ENCODE results near the gene PARG. TPM values are rescaled to one million over a fixed set of nuclear protein-coding genes. Genes with fewer than 3 reads are reported as not detected.
"Not testable (repeated sequence)": the region's sequence is repeated elsewhere in the genome, so short reads cannot be mapped to it uniquely, and the experiment has no call there.

The PARG gene
- polyA plus RNA-seq, 1 experiment = 8.1 TPM

DNA sequence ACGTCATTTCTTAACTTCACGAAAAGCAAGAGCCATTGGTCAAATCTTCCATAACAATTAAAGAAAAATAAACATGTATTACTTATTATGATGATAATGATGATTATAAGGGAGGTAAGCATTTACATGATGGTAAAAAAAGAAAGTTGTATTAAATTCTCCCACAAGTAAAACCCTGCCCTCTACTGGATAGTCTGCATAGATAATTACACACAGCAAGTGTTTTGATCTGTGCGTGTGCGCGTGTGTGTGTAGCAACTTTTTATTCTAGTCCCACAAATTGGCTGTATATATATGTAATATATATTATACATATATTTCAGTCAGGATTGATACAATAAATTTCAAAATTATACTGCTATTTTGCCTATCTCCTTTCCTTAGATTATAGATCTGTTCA, 51.8 kb downstream of the PARG start:
- CTCF ChIA-PET; H3K4me3 ChIP-seq (ENCODE audit: low read depth, low read length); POLR2A ChIA-PET; H3K36me3 ChIP-seq (ENCODE audit: control insufficient read depth, insufficient read depth, low read length); H3K27me3 ChIP-seq (ENCODE audit: control insufficient read depth, insufficient read depth, low read length); DNase-seq (ENCODE audit: low read depth): not testable (repeated sequence)

DNA sequence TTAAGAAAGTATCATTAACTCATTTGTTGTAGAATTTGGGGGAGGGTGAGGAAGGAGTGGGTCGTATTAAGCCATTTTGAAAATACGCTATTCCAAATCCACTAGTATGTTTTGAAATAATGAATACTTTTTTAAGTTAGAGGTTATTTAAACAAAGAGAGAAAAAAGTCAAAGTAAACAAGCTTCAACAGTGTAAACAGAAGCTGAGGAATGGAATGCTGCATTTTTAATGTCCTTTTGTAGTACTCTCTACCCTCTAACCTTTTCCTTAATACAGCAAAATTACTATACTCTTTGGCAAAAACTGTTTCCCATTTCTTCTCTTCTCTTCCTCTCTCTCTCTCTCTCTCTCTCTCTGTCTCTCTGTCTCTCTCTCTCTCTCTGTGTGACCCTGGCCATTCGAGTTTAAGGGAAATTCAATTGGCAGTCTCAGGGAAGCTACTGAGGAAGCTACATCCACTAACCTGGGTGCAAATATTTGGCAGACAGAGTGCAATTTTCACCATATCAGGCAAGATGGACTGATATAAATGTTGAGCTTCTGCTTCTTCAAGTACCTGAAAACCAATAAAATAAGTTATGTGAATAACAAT, 57.0 kb downstream of the PARG start:
- H3K36me3 ChIP-seq (ENCODE audit: control insufficient read depth, insufficient read depth, low read length); H3K27me3 ChIP-seq (ENCODE audit: control insufficient read depth, insufficient read depth, low read length); POLR2A ChIA-PET; DNase-seq (ENCODE audit: low read depth); CTCF ChIA-PET; H3K4me3 ChIP-seq (ENCODE audit: low read depth, low read length): not testable (repeated sequence)

DNA sequence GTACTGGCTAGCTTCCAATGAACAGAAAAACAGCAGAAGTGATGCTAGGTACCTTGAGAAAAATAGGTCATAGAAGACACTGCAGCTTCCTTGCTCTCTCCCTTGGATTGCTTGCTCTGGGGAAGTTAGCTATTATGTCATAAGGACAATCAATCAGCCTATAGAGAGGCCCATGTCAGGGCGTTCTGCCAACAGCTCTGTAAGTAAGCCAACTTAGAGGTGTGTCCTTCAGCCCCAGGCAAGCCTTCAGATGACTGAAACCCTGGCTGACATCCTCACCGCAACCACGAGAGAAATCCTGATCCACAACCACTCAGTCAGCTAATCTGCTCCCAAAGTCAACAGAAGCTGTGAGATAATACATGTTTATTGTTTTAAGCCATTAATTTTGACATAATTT, 58.0 kb downstream of the PARG start:
- H3K27me3 ChIP-seq (ENCODE audit: control insufficient read depth, insufficient read depth, low read length) = not testable (repeated sequence)

DNA sequence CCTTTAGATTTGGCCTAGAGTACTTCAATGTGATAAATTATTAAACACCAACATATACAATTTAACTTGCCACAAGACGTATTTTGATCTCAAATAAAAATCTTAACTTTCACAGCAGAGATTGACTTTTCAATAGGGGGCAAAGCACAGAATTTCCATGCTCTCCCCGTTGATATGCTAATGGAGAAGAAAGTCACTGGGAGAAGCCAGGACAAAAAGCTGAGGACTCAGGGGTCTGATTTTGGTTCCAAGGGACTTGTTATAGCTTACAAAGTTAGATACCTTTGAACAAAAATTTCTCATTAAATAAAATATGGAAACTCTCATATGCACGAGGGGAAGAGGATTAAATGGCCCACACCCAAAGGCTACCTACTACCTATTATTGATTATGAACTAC, 59.5 kb downstream of the PARG start:
- H3K36me3 ChIP-seq (ENCODE audit: control insufficient read depth, insufficient read depth, low read length); DNase-seq (ENCODE audit: low read depth); POLR2A ChIA-PET; CTCF ChIA-PET; H3K27me3 ChIP-seq (ENCODE audit: control insufficient read depth, insufficient read depth, low read length); H3K4me3 ChIP-seq (ENCODE audit: low read depth, low read length): not testable (repeated sequence)

More for the DNA sequence above, 58.0 kb downstream of the PARG start:
- CTCF ChIA-PET; DNase-seq (ENCODE audit: low read depth); H3K36me3 ChIP-seq (ENCODE audit: control insufficient read depth, insufficient read depth, low read length); H3K4me3 ChIP-seq (ENCODE audit: low read depth, low read length); POLR2A ChIA-PET: not testable (repeated sequence)

DNA sequence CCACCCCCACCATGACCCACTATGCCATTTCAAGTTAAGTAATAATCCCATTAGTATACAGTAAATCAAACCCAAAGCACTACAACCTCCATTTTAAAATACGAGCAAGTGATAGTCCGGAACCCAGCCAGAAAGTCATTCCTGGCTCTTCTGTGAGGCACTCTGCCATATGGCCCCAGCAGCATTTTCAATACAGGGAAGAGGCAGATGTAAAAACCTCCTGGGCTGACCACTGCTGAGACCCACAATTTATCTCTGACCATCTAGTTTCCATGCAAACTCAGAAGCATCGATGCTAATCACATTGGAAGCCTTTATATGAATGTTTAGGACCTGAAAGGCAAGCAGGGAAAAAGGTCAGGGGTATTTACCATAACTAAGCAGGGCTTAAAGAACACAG, 69.1 kb downstream of the PARG start:
- H3K36me3 ChIP-seq (ENCODE audit: control insufficient read depth, insufficient read depth, low read length); POLR2A ChIA-PET; CTCF ChIA-PET; DNase-seq (ENCODE audit: low read depth); H3K27me3 ChIP-seq (ENCODE audit: control insufficient read depth, insufficient read depth, low read length); H3K4me3 ChIP-seq (ENCODE audit: low read depth, low read length): not testable (repeated sequence)

DNA sequence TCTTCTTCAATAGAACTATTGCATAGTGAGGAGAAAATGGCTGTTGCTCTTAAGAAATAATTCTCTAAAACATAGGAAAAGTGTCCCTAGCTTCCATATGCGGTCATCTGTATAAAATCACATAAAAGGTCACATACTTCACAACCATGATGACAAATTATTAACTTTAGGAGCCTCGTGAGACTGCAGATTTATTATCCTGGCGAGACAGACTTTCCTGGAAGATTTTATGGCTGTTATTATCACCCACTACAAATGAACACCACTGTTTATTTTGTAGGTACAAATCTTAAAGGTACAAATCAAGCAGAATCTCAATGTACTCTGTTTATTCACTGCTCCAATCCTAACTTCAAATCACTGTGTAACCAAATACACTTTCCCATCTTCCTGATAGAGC, 70.4 kb downstream of the PARG start:
- CTCF ChIA-PET; POLR2A ChIA-PET; DNase-seq (ENCODE audit: low read depth): not testable (repeated sequence)

DNA sequence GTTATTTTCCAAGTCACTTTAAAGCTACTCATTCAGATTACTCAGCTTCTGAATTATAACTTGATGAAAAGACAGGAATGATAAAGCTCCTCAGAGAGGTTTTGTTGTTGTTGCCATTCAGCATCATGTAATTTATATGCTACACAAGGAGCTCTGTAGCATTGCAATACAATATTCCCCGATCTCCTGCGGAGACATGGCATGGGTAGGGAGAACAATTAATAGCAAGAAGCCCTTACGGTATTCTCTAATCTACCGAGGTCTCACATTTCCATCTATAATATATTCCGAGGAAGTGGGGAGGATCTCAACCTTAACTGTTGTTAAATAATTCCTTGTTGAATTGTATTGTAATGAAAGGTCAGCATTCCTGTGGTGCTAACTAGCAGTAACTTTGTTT, 81.9 kb downstream of the PARG start:
- H3K36me3 ChIP-seq (ENCODE audit: control insufficient read depth, insufficient read depth, low read length); H3K27me3 ChIP-seq (ENCODE audit: control insufficient read depth, insufficient read depth, low read length); CTCF ChIA-PET; DNase-seq (ENCODE audit: low read depth); POLR2A ChIA-PET; H3K4me3 ChIP-seq (ENCODE audit: low read depth, low read length): not testable (repeated sequence)

More for the DNA sequence above, 70.4 kb downstream of the PARG start:
- H3K4me3 ChIP-seq (ENCODE audit: low read depth, low read length); H3K36me3 ChIP-seq (ENCODE audit: control insufficient read depth, insufficient read depth, low read length); H3K27me3 ChIP-seq (ENCODE audit: control insufficient read depth, insufficient read depth, low read length): not testable (repeated sequence)

DNA sequence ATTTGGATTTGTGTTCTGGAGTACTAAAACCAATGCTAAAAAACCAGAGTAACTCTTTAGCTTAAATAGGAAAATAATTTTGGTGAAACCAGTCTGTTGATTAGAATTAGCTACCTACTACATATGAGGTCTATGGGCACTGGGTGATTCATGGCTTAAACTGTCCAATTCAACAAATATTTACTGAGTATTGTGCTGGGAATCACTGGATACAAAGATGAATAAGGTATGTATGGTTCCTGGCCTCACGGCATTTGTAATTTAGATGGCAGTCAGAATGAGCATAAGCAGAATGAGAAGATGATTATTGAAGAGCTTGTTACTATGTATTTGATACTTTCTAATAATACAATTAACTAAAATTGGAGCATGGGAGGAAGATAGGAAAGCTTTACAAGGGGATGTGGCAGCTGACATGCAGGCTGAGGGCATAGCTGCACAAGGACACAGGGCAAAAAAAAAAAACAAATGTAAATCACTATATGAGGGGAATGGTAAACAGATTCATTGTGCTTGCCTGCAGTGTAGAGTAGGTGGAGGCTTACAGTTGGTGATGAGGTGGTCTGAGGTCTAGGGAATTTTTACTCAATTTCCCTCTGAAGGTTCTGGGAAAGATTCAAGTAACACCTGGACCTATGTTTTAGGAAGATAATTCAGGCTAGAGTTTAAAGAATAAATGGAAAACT, 83.0 kb downstream of the PARG start:
- POLR2A ChIA-PET; H3K4me3 ChIP-seq (ENCODE audit: low read depth, low read length); DNase-seq (ENCODE audit: low read depth); H3K27me3 ChIP-seq (ENCODE audit: control insufficient read depth, insufficient read depth, low read length); H3K36me3 ChIP-seq (ENCODE audit: control insufficient read depth, insufficient read depth, low read length); CTCF ChIA-PET: not testable (repeated sequence)

DNA sequence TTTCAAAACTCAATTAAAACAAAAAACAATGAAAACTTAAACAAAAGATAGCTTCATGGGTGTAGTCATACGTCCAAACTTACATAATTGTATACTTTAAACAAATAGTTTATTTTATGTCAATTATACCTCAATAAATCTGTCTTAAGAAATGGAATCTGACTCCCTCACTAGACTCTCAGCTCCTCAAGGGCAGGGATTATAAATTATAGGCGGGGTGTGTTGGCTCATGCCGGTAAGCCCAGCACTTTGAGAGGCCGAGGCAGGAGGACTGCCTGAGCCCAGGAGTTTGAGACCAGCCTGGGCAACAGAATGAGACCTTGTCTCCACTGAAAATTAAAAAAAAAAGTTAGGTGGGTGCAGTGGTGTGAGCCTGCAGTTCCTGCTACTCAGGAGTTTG, 92.3 kb downstream of the PARG start:
- H3K27me3 ChIP-seq (ENCODE audit: control insufficient read depth, insufficient read depth, low read length); DNase-seq (ENCODE audit: low read depth); H3K4me3 ChIP-seq (ENCODE audit: low read depth, low read length); POLR2A ChIA-PET; CTCF ChIA-PET; H3K36me3 ChIP-seq (ENCODE audit: control insufficient read depth, insufficient read depth, low read length): not testable (repeated sequence)
